ENCODE data around the gene SHB. TPM values are rescaled to one million over a fixed set of nuclear protein-coding genes. Genes with fewer than 3 reads are reported as not detected.
A peak's percentile ranks its signal among the peaks of the same experiment; 100 is the strongest.

SHB gene
- total RNA-seq, 1 donor from 2014 or later = 25.3 TPM

- intact Hi-C loops (cut with DNase I) = loop anchor here (10.0 kb wide), 1 partner anchor 79 kb away; no protein-coding TSS in a partner anchor
- TF ChIP-seq CTCF (IDR thresholded peaks at IDR 0.05) = no peak
- no peaks in the 10 kb centered on the region for H3K9me3 ChIP-seq
- no peak for ATAC-seq
- no peak overlapping the region for H3K4me3 ChIP-seq
- DNase-seq = no peak
- H3K36me3 ChIP-seq = no peaks in the 10 kb centered on the region
- no peaks in the 10 kb centered on the region for H3K27me3 ChIP-seq (ENCODE audit: low read depth)
- H3K4me1 ChIP-seq = no peaks in the 10 kb centered on the region
- no peak overlapping the region for H3K27ac ChIP-seq
Measured at GRCh38 chr9:38085308-38085707, 16.3 kb upstream of the SHB start.

- Histone ChIP-seq H3K27me3 (ENCODE audit: low read depth) (no peaks in the 10 kb centered on the region), H3K27ac (no peak overlapping the region), H3K4me1 (peaks cover 3% of the 10 kb centered on the region), H3K36me3 (no peaks in the 10 kb centered on the region), H3K4me3 (no peak overlapping the region), H3K9me3 (no peaks in the 10 kb centered on the region)
- DNase-seq (peak; percentile 60), ATAC-seq (peak; percentile 36 to 59)
- no peak for TF ChIP-seq CTCF (IDR thresholded peaks at IDR 0.05)
- intact Hi-C loops (cut with DNase I) = loop anchor here (10.0 kb wide), 1 partner anchor 80 kb away; no protein-coding TSS in a partner anchor
Measured at GRCh38 chr9:38084556-38084880, 15.5 kb upstream of the SHB start.

GRCh38 chr9:38083858-38084555, 15.0 kb upstream of the SHB start:
- DNase-seq (no peak), ATAC-seq (peak; percentile 37 to 43)
- intact Hi-C loops (cut with DNase I) = loop anchor here (10.0 kb wide), 1 partner anchor 81 kb away; no protein-coding TSS in a partner anchor
- H3K27ac ChIP-seq = no peak overlapping the region
- H3K4me3 ChIP-seq = no peak overlapping the region
- TF ChIP-seq CTCF (IDR thresholded peaks at IDR 0.05) = no peak
- H3K27me3 ChIP-seq (ENCODE audit: low read depth) = no peaks in the 10 kb centered on the region
- no peaks in the 10 kb centered on the region for H3K36me3 ChIP-seq
- peaks cover 8% of the 10 kb centered on the region for H3K4me1 ChIP-seq
- no peaks in the 10 kb centered on the region for H3K9me3 ChIP-seq

- intact Hi-C loops (cut with DNase I) = loop anchor here (10.0 kb wide), 1 partner anchor 82 kb away; no protein-coding TSS in a partner anchor
- H3K27ac ChIP-seq = no peak overlapping the region
- no peak for TF ChIP-seq CTCF (IDR thresholded peaks at IDR 0.05)
Measured at GRCh38 chr9:38082446-38083287, 13.6 kb upstream of the SHB start.

GRCh38 chr9:38081356-38082108, 12.5 kb upstream of the SHB start:
- DNase-seq (no peak), ATAC-seq (no peak)
- intact Hi-C loops (cut with DNase I) = loop anchor here (10.0 kb wide), 1 partner anchor 83 kb away; no protein-coding TSS in a partner anchor
- H3K27me3 ChIP-seq (ENCODE audit: low read depth) = no peaks in the 10 kb centered on the region
- peaks cover 12% of the 10 kb centered on the region for H3K4me1 ChIP-seq
- no peak overlapping the region for H3K27ac ChIP-seq
- no peaks in the 10 kb centered on the region for H3K36me3 ChIP-seq
- no peak for TF ChIP-seq CTCF (IDR thresholded peaks at IDR 0.05)
- no peak overlapping the region for H3K4me3 ChIP-seq
- no peaks in the 10 kb centered on the region for H3K9me3 ChIP-seq

More at GRCh38 chr9:38082446-38083287, 13.6 kb upstream of the SHB start:
- H3K27me3 ChIP-seq (ENCODE audit: low read depth) = no peaks in the 10 kb centered on the region
- no peak for DNase-seq
- ATAC-seq = no peak
- no peaks in the 10 kb centered on the region for H3K36me3 ChIP-seq
- peaks cover 12% of the 10 kb centered on the region for H3K4me1 ChIP-seq
- H3K9me3 ChIP-seq = no peaks in the 10 kb centered on the region
- no peak overlapping the region for H3K4me3 ChIP-seq

Data from lower lobe of right lung (tissue), 2 donors.